Epithelial cell of proximal tubule (primary cell): ENCODE results near the gene RBPJ. TPM values are rescaled to one million over a fixed set of nuclear protein-coding genes. Genes with fewer than 3 reads are reported as not detected.

Experiments
- DNase-seq: peaks from one replicate; pipeline ENCODE4 v3.0.0-alpha.2; 2011; ENCODE audit warnings: low read depth
- H3K4me3 ChIP-seq: 2 replicates; pipeline ENCODE4 v1.5.1; 2011; ENCODE audit warnings: low read depth, mild to moderate bottlenecking, low read length
- CTCF ChIP-seq: conservative IDR thresholded peaks from 2 replicates; pipeline ENCODE4 v1.5.1; 2012; ENCODE audit warnings: low read depth, mild to moderate bottlenecking, low read length
- total RNA-seq: library from RNA; depleted of rRNA; stranded (reverse); fragments of >200 nt; gene quantifications from 2 replicates; pipeline ENCODE4 v1.2.3, GENCODE V29; 2015

RBPJ gene
- total RNA-seq, 1 donor from 2014 or later = 76.0 TPM

DNA sequence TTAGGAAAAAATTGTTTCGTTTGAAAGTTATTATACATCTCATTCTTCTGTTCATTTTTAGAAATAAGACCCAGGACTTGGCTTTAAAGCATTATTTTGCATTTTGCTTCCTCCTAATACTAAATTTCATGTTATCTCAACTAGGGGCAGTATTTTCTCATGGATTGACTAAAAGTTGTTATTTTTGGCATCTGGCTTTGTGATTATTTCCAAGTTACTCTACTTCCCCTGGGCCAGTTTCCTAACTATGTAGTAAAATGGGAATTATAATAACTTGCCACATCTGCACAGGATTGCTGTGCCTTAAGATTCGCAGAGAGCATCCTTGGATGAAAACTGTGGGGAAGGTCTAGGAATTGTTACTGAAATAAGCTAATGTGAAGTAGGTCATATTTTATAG is 3.0 kb downstream of the RBPJ start:
- TF ChIP-seq CTCF = no peak
- no peak for DNase-seq
- no peak overlapping the region for H3K4me3 ChIP-seq

DNA sequence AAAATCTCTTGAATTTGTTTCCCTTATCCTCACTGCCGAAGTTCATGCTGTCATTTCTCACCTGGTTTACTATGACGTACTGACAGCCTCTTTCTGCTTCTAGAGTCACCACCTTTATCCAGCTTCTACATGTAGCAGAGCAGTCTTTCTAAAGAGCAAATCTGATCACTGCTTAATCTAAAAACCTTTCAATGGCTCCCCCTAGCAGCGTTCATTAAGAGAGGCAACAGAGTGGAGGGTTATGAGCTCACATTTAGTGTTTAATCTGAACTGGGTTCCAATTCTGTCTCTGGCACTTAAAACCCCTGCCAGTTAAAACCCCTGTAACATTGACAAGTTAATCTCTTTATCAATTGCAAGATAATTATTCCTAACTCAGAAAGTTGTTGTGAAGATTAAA is 4.4 kb downstream of the RBPJ start:
- no peak overlapping the region for H3K4me3 ChIP-seq
- DNase-seq = no peak
- TF ChIP-seq CTCF = peak; percentile 70

- no peak for DNase-seq
- no peak for TF ChIP-seq CTCF
- H3K4me3 ChIP-seq = no peak overlapping the region
Observed at GRCh38 chr4:26326791-26327190, 6.0 kb downstream of the RBPJ start.

- no peak overlapping the region for H3K4me3 ChIP-seq
- peak; percentile 70 for TF ChIP-seq CTCF
- DNase-seq = no peak
Observed at GRCh38 chr4:26330186-26330787, 9.5 kb downstream of the RBPJ start.

DNA sequence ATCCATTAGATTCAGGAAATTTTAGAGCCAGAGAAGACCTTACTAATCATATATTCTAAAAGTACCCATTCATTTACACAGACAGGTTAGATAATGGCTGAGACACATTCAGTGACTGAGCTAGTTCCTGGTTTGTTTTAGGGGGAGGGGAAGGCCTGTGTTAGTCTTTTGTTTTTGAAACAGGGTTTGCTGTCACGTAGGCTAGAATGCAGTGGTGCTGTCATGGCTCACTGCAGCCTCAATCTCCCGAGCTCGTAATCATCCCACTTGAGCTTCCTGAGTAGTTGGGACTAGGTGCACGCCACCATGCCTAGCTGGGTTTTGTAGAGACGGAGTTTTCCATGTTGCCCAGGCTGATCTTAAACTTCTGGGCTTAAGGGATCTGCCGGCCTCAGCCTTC is 10.1 kb downstream of the RBPJ start:
- no peak for DNase-seq
- no peak overlapping the region for H3K4me3 ChIP-seq
- no peak for TF ChIP-seq CTCF

DNA sequence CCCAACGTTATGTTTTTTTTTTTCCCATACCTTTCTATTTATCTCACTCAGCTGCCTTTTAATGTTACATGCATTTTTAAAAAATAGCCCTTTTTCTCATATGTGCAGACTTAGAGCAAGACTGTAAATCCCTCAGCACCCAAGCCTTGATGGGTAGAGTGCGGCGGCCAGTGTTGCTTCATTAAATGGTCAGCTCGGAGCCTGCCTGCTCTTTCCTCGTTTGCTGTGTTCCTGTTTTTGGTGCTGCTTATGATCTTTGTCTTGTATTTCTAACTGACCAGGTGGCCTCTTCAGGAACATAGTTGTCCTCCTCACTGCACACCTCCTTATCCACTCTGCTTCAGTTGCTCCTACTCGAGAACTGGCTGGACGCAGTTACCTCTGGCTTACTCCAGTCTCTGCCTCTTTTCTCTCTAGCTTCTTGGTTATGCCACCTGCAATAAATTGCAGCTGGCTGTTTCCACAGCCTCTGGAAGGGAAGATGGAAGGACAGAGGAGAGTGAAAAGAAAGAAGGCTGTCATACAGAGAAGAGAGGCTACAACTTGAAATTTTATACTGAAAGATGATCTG is 10.7 kb downstream of the RBPJ start:
- H3K4me3 ChIP-seq = no peak overlapping the region
- no peak for TF ChIP-seq CTCF
- no peak for DNase-seq

DNA sequence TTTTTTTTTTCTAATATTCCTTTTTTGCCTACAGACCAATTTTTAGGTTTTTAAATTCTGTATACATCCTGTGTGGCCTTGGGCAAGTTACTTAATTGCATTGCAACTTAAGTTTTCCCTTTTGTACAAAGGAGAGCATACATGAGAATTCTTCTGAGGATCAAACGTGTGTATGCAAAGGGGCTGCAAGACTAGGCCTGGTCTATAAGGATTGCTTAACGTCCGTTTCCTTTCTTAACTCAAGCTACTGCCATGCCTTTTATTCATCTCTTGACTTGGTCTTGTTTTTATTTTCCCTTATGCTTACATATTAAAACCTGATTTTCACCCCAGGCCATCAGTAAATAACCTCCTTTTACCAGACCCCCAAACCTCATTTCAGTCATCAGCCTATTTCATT is 13.6 kb downstream of the RBPJ start:
- DNase-seq = no peak
- H3K4me3 ChIP-seq = no peak overlapping the region
- TF ChIP-seq CTCF = no peak
